GF-D8 (cell line): ENCODE results near the gene PRPF19.
A peak's percentile ranks its signal among the peaks of the same experiment; 100 is the strongest.

Experiments used
- DNase-seq: peaks from one replicate; lab custom pipeline; 2025; lab: John Stamatoyannopoulos, UW

PRPF19 gene

GRCh38 chr11:60857378-60858232, 48.8 kb downstream of the PRPF19 start:
- DNase-seq, result no peak

- DNase-seq, result peak; percentile 35
Measured at GRCh38 chr11:60855726-60856633, 50.4 kb downstream of the PRPF19 start, which contains the start of gene PTGDR2. PTGDR2 (minus strand) TSS chr11:60855950; CDS start chr11:60853722, 2,228 bp downstream.

GRCh38 chr11:60854847-60855725, 51.3 kb downstream of the PRPF19 start:
- DNase-seq, result no peak

- peak; percentile 73 for DNase-seq
Measured at GRCh38 chr11:60854140-60854846, 52.1 kb downstream of the PRPF19 start.

- DNase-seq, result no peak
Measured at GRCh38 chr11:60852982-60853950, 53.1 kb downstream of the PRPF19 start.

- no peak for DNase-seq
Measured at GRCh38 chr11:60852117-60852981, 54.0 kb downstream of the PRPF19 start.

- no peak for DNase-seq
Measured at GRCh38 chr11:60851327-60852104, 54.9 kb downstream of the PRPF19 start.

- DNase-seq, result no peak
Measured at GRCh38 chr11:60849641-60850520, 56.5 kb downstream of the PRPF19 start.

GRCh38 chr11:60848714-60849151, 57.7 kb downstream of the PRPF19 start:
- DNase-seq, result peak; percentile 93

GRCh38 chr11:60847896-60848295, 58.5 kb downstream of the PRPF19 start:
- peak; percentile 38 for DNase-seq

GRCh38 chr11:60847281-60847680, 59.1 kb downstream of the PRPF19 start:
- DNase-seq, result no peak

GRCh38 chr11:60845338-60845737, 61.0 kb downstream of the PRPF19 start:
- DNase-seq, result no peak

GRCh38 chr11:60844870-60845221, 61.5 kb downstream of the PRPF19 start:
- DNase-seq, result no peak

GRCh38 chr11:60844045-60844869, 62.1 kb downstream of the PRPF19 start:
- no peak for DNase-seq

GRCh38 chr11:60842668-60843600, 63.5 kb downstream of the PRPF19 start:
- DNase-seq, result no peak
